Cardiac septum (tissue), 1 donor: ENCODE results near the gene LTF. TPM values are rescaled to one million over a fixed set of nuclear protein-coding genes. Genes with fewer than 3 reads are reported as not detected.
"Not testable (repeated sequence)": the region's sequence is repeated elsewhere in the genome, so short reads cannot be mapped to it uniquely, and the experiment has no call there.

Experiments
- DNase-seq: peaks from one replicate; pipeline ENCODE4 v3.0.0-alpha.2; 2020; ENCODE audit warnings: low spot score
- intact Hi-C: fragments of 100-400 bp; cut with DNase I; formaldehyde crosslinking; loops from one replicate; pipeline ENCODE4 v1.14.0; 2022
- total RNA-seq: library from RNA; stranded (reverse); fragmentation: NEBNext Ultra II Directional; extraction: Animal tissue kit (Norgen Biotek cat#: 25700); gene quantifications from one replicate; pipeline ENCODE4 v1.2.1, GENCODE V29; 2021
- donor health status: DM: no; HTN: no; CAD: no.

The LTF gene
- total RNA-seq, 1 donor from 2014 or later, result 5.4 TPM

DNA sequence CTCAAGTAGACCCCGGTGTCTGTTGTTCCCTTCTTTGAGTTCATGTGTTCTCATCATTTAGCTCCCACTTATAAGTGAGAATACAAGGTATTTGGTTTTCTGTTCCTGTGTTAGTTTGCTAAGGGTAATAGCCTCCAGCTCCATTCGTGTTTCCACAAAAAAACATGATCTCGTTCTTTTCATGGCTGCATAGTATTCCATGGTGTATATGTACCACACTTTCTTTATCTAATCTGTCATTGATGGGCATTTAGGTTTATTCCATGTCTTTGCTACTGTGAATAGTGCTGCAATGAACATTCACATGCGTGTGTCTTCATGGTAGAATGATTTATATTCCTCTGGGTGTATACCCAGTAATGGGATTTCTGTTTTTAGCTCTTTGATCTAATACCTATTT lies 61.8 kb downstream of the LTF start:
- intact Hi-C loops, DNase-seq: not testable (repeated sequence)

DNA sequence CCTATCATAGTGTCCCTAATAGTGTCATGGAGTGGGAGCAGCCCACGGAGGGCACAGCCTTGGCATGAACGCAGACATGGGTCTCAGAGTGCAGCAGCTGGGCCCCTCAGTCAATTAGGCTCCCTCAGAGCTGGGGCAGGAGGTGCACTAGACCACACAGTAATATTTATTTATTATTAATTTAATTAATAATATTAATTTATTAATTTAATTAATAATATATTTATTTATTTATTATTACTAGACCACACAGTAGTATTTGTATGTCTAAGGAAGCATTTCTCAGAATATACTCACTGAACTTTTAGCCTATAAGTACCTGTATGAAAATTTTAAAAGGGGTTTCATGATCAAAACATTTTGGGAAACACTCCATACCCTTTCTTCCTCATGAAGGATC lies 63.1 kb downstream of the LTF start:
- intact Hi-C loops, result no loop called here
- no peak for DNase-seq

DNA sequence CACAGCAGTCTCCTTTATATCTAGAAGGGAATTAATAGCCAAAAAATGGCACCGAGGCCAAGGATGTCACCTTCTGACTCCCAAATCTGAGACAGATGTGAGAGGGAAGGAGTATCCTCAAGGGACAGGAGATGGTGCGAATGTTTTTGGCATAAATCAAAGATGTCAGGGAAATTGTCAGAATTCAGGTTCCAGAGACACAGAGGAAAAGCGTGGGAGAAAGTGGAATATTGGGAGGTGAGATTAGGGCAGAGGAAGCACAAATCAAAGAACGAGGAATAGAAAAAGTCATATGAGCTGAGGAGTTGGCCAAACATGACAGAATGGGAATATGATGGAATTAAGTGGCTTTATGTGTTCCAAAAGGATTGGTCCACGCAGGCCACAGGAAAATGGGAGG lies 63.9 kb downstream of the LTF start:
- intact Hi-C loops, result no loop called here
- no peak for DNase-seq

DNA sequence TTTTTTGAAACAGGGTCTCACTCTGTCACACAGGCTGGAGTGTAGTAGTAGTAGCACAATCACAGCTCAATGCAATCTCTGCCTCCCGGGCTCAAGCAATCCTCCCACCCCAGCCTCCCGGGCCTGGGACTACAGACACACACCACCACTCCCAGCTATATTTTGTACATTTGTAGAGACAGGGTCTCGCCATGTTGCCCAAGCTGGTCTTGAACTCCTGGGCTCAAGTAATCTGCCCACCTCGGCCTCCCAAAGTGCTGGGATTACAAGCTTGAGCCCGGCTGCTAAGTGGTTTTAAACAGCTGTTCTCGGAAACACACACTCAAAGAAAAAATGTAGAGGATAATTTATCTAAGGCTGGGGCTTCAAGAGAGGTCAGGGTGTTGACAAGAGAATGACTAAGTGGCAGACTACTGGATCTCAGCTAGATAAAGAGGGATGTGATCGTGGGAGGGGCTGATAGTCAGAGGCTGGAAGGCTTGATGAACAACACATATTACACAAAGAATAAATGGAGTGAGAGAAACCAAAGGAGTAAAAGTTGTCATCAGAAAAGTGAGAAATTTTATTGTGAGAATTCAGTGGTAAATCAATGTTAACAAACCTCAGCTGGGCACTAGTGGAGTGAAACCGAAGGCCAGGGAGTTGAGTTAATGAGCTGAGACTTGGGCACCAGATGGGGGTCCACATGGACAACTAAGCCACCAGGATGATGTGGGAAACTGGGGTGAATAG lies 64.5 kb downstream of the LTF start:
- intact Hi-C loops, result no loop called here
- DNase-seq, result no peak

DNA sequence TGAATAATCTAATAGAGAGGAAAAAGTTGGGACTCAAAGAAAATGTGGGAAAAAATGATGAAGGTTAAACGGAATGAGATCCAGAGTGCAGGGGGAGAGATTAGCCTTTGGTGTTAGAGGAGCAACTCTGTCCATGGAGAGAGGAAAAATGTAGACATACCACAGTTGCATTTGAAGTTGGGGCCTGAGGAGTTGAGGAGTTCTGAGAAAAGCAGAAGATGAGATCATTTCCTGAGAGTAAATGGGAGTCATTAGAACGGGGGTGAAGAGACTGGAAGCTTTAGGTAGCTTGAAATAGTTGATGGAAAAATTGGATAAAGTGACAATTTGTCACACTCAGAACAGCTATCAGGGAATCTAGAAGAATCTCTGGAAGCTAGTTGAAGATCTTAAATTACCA lies 65.1 kb downstream of the LTF start:
- DNase-seq, result no peak
- intact Hi-C loops, result no loop called here

DNA sequence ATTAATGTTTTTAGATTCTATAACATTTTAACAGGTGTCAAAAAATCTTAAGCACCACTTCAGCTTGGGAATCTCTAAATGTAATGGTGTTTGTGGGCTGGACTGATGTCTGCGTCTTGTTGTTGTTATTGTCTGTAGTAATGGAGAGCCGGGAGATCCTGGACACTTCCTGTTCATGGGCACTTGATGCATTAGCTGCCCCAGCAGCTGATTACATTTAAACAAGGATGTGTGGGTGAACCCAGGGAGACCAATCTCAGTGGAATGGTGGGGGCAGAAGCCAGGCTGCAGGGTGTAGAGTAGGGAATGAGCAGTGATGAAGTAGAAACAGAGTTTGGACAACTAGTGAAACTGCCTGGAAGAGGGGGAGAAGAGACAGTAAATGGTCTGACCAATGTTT lies 65.6 kb downstream of the LTF start:
- intact Hi-C loops, result no loop called here
- DNase-seq, result no peak

DNA sequence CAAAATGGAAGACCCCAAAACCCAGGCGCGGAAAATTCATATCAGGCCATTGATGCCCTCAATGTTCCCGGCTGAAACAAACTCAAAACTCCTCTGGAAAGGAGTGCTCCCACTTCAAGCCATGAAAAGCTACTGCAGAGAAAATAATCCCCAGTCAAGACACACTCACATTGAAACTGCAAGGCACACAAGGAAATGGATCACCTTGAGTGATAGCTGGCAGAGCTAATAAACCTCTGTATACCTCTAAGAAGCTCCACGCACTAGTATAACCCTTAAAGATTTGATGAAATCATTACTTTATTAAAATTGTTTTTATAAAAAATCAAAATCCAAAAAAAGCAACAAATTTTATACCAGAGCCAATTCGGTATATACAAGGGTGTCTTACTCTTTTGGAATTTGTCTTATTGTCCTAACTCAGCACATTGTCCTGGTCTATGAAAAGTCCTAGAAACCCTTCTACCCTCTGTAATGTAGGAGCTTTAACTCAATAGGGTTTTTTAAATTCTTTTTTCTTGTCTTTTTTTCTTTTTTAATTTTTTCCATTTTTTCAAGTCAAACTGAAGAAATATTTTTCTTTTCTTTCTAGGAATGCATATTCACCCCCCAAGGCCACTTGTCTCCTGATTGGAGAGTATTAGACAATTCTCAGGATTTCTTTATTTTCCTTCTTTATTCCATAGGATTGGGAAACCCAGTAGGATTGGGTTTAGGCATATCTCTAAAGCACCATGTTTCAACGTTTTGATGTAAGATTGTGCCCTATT lies 66.3 kb downstream of the LTF start:
- no peak for DNase-seq
- intact Hi-C loops, result no loop called here

DNA sequence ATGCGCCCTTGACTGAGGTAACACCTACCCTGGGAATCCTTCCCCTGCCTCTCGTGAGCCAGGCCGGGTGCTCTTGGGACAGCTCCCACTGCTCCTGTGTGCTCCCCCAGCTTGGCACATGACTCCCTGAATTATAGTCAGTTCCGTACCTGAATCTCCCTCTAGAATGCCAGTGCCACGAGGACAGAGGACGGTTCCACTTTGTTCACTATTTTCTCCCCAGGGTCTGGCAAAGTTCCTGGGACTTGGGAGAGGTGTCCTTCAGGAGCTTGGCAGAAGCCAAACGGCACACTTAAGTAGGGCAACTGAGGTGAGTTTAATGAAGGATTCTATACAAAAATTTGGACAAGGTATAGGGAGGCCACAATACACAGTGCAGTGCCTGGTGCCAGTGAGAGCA lies 67.6 kb downstream of the LTF start:
- intact Hi-C loops, result no loop called here
- no peak for DNase-seq

DNA sequence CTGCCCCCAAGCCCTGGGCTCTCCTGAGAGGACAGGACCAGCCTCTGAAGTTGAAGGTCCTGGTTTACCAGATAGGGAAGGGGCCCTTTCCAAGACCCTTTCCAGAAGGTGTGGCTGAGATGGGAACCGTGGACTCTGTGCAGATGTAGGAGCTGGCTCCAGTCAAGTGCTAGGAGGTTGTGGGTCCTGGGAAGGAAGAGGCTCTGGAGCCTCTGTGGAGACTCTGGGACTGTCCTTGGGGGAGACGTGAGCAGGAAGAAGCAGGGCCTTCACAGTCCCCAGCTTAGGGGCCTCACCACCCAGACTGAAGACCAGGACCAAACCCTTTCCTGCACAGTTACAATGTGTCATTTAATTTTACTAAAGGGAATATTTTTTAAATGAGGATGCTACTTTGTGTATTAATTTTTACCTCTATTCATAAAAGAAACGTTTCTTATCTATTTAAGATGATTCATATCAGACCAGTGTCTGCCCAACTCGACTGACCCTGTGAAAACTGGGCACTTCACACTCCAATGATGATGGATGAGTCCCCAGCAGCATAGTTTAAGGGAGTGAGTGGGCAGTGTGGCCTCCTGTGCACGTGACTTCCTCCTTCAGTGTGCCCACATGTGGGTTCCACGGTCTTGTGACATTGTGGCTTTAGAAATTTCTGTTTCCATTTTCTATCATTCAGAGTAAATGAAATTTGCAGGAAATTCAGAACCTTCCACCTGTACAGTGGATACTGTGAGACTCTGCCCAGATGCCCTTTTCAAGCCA lies 68.8 kb downstream of the LTF start:
- DNase-seq, result no peak
- intact Hi-C loops, result no loop called here

DNA sequence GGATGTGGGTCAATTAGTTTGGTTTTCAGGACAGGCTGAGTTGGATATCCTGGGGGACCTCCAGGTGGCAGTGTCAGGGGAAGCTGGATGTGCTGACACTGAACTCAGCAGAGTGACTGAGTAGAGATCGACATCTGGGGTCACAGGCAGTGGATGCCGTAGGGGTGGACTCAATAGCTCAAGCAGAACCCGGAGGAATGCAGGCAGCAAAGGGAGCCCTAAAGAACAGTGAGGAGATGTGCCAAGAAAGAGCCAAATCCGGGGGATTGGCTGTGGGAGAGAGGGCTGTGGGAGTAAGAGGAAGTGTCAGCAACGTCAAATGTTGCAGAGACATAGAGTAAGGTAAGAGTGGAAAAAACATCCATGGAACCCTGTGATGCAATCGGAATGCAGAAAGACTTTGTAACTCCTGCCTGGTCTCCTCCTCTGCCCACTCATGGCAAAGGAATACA lies 69.5 kb downstream of the LTF start:
- no peak for DNase-seq
- intact Hi-C loops, result no loop called here

DNA sequence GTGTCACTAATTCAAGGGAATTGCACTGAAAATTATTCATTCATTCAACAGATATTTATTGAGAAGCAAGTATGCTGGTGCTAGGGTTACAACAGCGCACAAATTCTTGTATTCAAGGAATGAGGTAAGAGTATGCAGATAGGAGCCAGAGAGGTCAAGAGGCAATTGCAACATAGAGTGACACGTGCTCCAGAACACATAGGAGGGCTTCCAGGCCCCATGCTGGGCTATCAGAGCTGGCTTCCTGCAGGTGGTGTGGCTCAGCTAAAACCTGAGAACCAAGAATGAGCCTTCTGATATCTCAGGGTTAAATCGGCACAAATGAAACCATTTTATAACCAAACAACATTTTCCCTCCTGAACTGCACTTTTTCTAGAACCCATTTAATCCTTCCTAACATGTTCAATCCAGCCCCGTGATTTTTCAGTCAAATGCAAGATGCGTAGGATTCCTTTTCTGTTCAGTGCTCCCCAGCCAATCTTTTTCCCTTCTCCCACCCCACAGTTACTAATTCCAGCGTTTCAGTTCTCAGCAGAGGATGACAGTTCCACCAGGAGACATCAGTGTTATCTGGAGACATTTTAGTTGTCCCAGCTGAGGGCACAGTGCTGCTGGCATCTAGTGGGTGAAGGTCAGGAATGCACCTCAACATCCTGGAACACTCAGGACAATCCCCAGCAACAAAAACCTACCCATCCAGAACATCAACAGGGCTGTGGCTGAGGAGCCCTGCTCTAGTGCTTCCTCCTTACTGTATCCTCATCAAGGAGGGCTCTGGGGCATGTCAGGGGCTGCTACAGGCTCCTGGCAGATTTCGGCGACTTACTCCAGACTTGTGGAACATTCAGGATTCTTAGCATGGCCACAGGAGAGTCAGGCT lies 70.9 kb downstream of the LTF start:
- intact Hi-C loops, result no loop called here
- DNase-seq, result no peak

DNA sequence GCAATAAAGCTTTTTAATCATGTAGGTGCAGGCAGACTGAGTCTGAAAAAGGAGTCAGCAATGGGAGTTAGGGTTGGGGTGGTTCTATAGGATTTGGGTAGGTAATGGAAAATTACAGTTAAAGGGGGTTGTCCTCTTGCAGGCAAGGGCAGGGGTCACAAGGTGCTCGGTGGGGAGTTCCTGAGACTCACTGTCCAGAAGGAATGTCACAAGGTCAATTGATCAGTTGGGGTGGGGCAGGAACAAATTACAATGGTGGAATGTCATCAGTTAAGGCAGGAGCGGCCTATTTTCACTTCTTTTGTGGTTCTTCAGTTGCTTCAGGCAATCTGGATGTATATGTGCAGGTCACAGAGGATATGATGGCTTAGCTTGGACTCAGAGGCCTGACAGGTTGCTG lies 71.7 kb downstream of the LTF start:
- intact Hi-C loops, result no loop called here
- no peak for DNase-seq

DNA sequence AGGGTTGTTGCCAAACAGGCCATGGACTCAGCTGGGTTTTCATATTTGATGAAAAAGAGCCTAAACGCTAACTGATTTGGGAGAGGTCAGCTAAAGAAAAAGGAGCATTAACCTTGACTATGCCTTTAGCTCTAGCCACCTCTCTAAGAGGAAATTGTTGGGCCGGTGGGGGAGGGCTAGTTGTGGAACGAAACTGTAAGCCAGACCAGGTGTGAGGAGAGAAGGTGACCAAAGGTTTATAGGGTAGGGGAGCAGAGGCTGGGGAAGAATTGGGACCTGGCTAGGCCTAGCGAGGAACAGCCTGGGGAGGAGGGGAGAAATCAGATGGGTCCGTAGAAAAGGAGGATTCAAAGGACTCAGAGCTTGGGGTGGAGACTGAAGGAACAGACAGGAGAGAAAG lies 73.2 kb downstream of the LTF start:
- not testable (repeated sequence) for DNase-seq

DNA sequence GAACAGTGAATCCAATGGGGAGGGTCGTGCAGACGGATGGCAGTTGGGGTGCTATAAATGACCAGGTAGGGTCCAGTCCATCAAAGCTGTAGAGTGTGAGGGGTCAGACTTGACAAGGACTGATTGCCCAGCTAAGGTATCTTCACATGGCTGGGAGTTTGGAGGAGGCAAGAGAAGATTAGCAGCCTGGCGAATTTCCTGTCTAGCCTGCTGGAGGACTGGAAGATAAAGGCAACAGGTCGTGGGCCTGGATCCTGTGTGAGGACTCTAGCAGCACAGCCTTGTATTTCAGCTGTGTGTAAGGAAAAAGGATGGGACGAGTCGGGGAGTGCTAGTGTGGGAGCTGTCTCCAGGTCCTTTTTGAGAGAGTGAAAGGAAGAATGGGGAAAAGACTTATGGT lies 75.4 kb downstream of the LTF start:
- intact Hi-C loops, result no loop called here
- DNase-seq, result no peak

More for the DNA sequence above, 73.2 kb downstream of the LTF start:
- intact Hi-C loops, result not testable (repeated sequence)

DNA sequence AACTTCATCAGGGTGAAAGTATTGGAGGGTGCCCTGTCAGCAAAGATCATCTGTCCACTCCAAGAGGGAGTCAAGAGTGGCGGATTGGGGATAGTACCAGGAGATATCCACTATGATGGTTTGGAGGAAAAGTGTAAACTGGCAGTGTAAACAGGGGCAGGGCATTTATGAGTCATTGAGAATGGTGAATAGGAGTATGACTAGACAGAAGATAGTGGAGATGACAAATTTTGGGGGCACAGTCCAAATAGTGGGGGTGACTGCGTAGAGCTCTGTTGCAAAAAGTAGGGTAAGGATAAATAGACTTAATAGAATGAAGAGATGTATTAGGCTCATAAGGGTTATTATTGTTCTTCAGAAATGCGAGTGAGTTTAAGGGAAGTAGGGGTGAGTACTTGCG lies 75.9 kb downstream of the LTF start:
- DNase-seq, intact Hi-C loops: not testable (repeated sequence)

DNA sequence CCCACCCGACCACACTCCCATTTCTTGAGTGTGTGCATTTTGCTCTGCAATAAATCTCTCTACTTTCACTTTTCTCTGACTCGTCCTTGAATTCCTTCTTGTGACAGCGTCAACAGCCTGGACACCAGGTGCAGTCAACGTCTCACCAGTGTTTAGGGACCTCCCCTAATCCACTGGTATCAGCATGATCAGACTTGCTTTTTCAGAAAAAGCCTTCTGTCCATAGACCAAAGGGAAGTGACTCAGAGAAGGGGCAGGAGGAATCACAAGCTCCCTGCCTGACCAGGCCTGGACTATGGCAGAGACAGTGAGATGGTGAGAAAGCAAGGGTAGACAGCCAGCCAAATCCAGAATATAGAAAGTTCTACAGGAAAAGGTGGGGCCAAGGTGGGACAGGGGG lies 78.5 kb downstream of the LTF start:
- intact Hi-C loops, result no loop called here
- DNase-seq, result no peak
